ENCODE measurements around the gene ROCK2. TPM values are rescaled to one million over a fixed set of nuclear protein-coding genes. Genes with fewer than 3 reads are reported as not detected.

The ROCK2 gene
- total RNA-seq, 4 donors from 2014 or later: 42.0 to 85.4 (median 70.7) TPM

DNA sequence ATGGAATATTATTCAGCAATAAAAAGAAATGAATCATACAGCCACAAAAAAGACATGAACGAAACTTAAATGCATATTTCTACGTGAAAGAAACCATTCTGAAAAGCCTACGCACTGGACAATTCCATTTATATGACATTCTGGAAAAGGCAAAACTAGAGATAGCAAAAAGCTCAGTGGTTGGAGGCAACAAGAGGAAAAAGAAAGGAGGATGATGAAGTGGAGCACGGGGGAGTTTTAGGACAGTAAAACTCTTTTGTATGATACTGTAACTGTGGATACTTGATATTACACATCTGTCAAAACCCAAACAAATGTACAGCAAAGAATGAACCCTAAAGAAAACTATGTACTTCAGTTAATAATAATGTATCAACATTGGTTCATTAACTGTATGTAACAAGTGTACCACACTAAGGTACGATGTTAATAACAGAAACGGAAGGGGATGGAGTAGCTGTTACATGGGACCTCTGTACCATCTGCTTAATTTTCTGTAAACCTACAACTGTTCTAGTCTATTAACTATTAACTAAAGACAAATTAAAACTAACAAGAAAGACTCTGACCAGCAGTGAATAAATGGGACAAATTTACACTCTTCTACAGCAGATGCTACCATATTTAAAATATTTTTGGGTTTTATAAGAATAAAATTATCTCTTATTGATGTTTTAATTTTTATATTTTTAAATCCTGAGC is 31.5 kb downstream of the ROCK2 start:
- no peaks in the 10 kb centered on the region for H3K27me3 ChIP-seq
- no peak overlapping the region for H3K4me3 ChIP-seq
- H3K9me3 ChIP-seq: no peaks in the 10 kb centered on the region
- H3K36me3 ChIP-seq: no peaks in the 10 kb centered on the region
- ATAC-seq (no peak), DNase-seq (no peak)
- H3K27ac ChIP-seq: peak overlapping the region in 1 of 4 donors; percentile 64
- intact Hi-C loops (cut with DNase I; ENCODE audit: low total_unique reads) (no loop called here), in situ Hi-C loops (cut with MboI; ENCODE audit: low sequenced_read_pairs in 4 of 4) (no loop called here)
- H3K4me1 ChIP-seq: peaks cover 68 to 75% of the 10 kb centered on the region in 2 donors
- no peak for TF ChIP-seq POLR2A (IDR thresholded peaks at IDR 0.05)
- TF ChIP-seq CTCF (IDR thresholded peaks at IDR 0.05 in 4 of 5, conservative IDR thresholded peaks at IDR 0.05 in 1 of 5): no peak

DNA sequence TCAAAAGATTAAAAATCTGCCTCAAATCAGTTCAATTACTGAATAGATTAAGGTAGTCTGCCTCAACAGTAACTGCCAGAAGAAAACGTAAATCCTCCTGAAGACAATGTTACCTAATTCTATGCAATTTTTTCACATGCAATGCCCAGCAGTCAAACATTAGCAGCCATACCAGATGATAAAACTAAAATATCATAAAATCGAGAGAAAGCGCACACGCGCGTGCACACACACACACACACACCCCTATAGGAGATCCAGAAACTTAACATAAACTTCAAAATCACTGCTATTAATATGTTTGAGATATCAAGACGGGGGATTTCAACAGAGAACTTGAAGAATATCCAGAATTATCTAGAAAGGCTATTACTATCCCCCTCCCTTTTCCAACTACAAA is 32.9 kb downstream of the ROCK2 start:
- Histone ChIP-seq H3K9me3 (no peaks in the 10 kb centered on the region), H3K27ac (no peak overlapping the region), H3K27me3 (no peaks in the 10 kb centered on the region), H3K4me1 (peaks cover 75 to 78% of the 10 kb centered on the region in 2 donors), H3K4me3 (no peak overlapping the region), H3K36me3 (no peaks in the 10 kb centered on the region)
- TF ChIP-seq CTCF (IDR thresholded peaks at IDR 0.05 in 4 of 5, conservative IDR thresholded peaks at IDR 0.05 in 1 of 5): no peak
- TF ChIP-seq POLR2A (IDR thresholded peaks at IDR 0.05): no peak
- in situ Hi-C loops (cut with MboI; ENCODE audit: low sequenced_read_pairs in 4 of 4): no loop called here
- intact Hi-C loops (cut with DNase I; ENCODE audit: low total_unique reads): no loop called here
- no peak for ATAC-seq
- no peak for DNase-seq

DNA sequence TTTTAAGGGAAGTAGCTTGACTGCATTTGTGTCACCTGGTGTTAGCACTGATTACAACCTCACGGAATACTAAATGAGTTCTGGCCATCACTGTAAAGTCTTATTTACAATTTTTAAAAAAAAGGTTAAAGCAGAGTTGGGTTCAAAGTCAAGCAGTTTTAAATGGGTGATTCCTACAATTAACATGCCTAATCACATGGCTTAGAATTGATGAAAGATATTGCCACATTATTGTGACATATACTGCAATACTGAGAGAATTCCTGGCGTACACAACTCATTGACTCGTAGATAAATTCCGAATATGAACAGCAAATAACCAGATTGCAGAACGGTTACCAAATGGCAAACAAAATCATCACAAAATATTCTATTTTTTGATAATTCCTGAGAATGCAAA is 34.2 kb downstream of the ROCK2 start:
- H3K9me3 ChIP-seq: no peaks in the 10 kb centered on the region
- no peaks in the 10 kb centered on the region for H3K27me3 ChIP-seq
- intact Hi-C loops (cut with DNase I; ENCODE audit: low total_unique reads) (no loop called here), in situ Hi-C loops (cut with MboI; ENCODE audit: low sequenced_read_pairs in 4 of 4) (no loop called here)
- peak overlapping the region in 3 of 4 donors; percentile 22 to 60 (median 37) for H3K27ac ChIP-seq
- peaks cover 76 to 78% of the 10 kb centered on the region in 2 donors for H3K4me1 ChIP-seq
- TF ChIP-seq POLR2A (IDR thresholded peaks at IDR 0.05) (no peak), CTCF (IDR thresholded peaks at IDR 0.05 in 4 of 5, conservative IDR thresholded peaks at IDR 0.05 in 1 of 5) (no peak)
- DNase-seq (no peak), ATAC-seq (peak; percentile 28 to 36)
- no peak overlapping the region for H3K4me3 ChIP-seq
- H3K36me3 ChIP-seq: no peaks in the 10 kb centered on the region

DNA sequence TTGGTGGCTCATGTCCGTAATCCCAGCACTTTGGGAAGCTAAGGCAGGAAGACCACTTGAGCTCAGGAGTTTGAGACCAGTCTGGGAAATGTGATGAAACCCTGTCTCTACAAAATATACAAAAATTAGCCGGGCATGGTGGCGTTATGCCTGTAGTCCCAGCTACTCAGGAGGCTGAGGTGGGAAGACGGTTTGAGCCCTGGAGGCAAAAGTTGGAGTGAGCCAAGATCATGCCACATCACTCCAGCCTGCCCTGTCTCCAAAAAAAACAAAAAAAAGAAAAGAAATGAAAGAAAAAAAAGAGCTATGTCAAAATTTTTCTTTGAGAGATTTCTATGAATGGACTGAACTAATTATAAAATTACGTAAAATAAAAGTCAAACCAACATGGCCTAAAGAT is 34.7 kb downstream of the ROCK2 start:
- in situ Hi-C loops (cut with MboI; ENCODE audit: low sequenced_read_pairs in 4 of 4): no loop called here
- ATAC-seq: no peak
- no peak overlapping the region for H3K4me3 ChIP-seq
- peak overlapping the region in 3 of 4 donors; percentile 22 to 60 (median 37) for H3K27ac ChIP-seq
- intact Hi-C loops (cut with DNase I; ENCODE audit: low total_unique reads): no loop called here
- DNase-seq: no peak
- peaks cover 73% of the 10 kb centered on the region in 2 donors for H3K4me1 ChIP-seq
- no peaks in the 10 kb centered on the region for H3K36me3 ChIP-seq
- TF ChIP-seq CTCF (IDR thresholded peaks at IDR 0.05 in 4 of 5, conservative IDR thresholded peaks at IDR 0.05 in 1 of 5): no peak
- H3K9me3 ChIP-seq: no peaks in the 10 kb centered on the region
- H3K27me3 ChIP-seq: no peaks in the 10 kb centered on the region
